ENCODE measurements around the gene UMAD1.
A peak's percentile ranks its signal among the peaks of the same experiment; 100 is the strongest.
"Not testable (repeated sequence)": the region's sequence is repeated elsewhere in the genome, so short reads cannot be mapped to it uniquely, and the experiment has no call there.

The UMAD1 gene

DNA sequence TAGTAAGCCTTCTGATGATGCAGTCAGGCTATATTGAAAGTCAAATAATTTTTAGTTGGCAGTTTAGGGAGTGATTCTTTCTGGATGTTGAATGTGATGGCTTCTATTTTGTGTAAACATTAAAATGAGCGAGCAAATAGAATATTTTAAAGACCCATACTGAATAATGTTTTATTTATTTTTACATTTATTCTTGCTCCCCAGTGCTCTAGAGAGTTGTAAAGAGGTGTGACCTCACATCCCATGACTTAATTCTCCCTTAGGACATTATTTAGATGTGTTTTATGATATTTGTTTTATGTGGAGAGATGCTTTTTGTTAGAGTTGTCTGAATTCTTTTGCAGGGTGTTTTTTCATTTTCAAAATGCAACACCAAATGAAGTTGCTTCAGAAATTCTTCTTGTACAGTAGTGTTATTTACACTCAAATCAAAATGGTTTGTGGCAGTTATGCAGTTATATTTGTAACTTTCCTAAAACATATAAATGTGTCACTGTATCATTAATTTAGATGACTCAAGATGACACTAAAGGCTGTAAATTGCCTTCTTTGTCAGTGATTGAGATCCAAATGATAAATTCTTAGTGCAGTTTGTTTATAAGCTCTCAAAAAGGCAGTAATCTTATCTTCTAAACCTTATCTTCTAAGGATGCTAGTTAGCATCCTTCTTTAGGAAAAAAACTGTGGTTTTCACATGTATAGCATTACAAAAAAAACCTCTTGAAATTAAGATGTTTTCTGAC lies 12.4 kb downstream of the UMAD1 start:
- no peak for DNase-seq

DNA sequence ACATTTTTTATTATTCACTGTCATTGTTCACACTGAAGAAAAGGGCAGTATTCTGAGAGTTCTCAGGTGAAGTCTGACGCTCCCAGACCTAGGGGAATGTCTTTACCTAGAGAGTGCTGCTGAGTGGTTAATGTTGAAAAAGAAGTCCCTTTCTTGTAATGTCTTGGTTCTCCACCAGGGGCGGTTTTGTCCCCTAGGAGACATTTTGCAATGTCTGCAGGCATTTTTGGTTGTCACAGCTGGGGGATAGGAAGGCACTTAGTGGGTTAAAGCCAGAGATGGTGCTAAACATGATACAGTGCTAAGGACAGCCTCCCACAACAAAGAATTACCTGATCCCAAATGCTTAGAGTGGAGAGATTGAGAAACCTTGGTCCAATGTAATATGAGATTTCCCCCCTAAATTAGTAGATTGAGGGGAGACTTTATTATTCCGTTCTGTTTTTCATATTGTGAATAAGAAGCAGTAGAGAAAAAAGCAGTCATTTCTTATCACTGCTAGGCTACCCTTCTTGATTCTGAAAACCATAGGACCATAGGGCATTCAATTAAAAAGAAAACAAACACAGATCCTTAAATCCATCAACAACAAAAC lies 13.1 kb downstream of the UMAD1 start:
- DNase-seq = peak in 3 of 4 experiments; percentile 21 to 31 (median 31)

DNA sequence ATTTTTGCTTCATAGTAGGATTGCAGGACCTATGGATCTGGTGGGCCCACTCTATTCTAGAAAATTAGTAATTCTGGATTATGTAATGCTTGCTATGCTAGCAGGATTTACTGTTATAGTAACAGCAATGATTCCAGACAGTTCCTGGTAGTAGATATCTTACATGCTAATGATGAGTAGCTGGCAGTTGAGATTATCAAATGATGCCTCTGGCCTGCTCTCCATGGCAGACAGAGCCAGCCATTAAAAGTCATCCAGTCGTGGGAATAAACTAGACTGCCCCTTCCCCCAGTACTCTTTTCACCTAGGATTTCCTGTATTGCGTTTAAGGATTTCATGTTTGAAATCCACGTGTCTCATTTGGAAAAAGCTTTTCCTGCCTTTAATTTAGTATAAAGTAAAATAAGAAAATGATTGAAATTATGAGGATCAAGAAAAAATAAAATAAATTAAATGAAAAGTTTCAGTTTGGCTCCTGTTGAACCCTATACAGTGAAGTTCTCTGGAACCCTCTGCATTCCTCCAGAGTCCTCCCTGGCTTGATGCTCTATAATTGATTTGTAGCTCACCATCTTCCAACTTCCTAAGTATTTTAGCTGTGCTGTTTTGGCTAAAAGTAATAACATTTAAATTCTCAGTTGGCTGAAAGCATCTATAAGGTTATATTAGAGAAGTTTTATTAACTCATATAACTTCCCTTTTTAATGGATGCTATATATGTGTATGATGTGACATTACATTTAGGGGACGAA lies 14.6 kb downstream of the UMAD1 start:
- no peak for DNase-seq

GRCh38 chr7:7656459-7656858 lies 15.9 kb downstream of the UMAD1 start:
- not testable (repeated sequence) for DNase-seq

DNA sequence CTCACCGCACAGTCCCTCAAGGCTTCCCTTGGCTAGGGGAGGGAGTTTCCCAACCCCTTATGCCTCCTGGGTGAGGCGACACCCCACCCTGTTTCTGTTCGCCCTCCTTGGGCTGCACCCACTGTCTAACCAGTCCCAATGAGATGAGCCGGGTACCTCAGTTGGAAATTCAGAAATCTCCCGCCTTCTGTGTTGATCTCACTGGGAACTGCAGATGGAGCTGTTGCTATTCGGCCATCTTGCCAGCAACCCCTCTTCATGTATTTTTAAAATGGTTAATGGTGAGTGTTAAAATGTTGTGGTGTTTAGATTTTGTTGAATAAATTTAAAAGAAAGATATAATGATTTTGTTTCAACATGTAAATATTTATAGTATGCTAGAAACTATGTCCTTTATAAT lies 22.0 kb downstream of the UMAD1 start:
- peak in 1 of 4 experiments; percentile 17 for DNase-seq

GRCh38 chr7:7664291-7664690 lies 23.7 kb downstream of the UMAD1 start:
- DNase-seq = no peak

DNA sequence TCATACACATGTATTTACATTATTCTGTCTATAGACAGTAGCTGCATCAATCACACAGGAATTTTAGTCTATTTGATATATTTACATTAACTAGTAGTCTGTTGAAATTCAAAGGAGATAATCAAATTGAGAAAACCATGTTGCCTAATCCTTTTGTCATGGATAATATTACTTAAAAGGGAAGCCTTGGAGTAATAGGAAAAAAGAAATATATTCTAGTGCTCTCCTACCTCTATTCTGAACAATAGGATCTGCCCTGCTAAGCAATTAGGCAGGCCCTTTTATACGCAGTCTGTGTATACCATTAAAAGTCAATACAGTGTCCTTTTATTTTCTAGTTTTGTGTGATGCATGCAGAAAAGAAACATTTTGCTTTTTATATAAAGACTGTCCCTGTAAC lies 24.5 kb downstream of the UMAD1 start:
- DNase-seq = no peak

DNA sequence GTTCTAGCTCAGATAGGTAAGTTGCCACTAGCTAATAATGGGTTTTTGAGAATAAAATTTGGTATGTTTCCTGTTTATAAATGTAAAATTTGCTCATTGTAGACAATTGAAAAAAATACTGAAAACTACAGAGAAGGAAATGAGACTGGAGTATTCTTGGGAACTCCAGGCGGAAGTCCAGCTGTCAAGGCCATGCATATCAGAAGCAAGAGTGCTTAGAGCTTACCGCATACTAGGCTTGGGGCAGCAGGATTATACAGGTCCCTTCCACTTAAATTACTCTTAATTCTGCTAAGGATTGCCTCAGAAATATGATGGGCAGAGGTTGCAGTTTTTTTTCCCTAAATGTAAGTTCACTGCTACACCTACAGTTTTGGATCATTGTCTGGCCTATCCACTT lies 26.6 kb downstream of the UMAD1 start:
- DNase-seq = no peak

GRCh38 chr7:7668706-7669105 lies 28.2 kb downstream of the UMAD1 start:
- peak; percentile 50 to 77 (median 74) for DNase-seq

DNA sequence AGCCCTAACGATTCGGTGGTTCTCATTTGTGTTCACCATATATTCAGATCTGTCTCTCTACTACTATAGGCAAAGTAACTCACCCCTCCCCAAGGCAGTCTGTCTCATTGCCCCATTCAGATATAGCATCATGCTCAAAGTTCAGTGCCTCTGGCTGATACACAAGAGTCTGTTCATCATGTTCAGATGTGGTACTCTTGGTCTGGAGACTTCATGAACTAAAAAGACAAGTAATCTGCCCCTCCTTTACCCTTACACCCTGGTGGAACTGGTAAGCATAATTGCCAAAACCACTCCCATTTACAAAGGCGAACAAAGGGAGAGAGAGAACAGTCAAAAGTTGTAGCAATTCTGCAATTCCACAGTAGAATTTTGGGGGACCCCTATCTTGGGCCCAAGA lies 29.9 kb downstream of the UMAD1 start:
- DNase-seq = no peak

GRCh38 chr7:7671361-7671760 lies 30.8 kb downstream of the UMAD1 start:
- DNase-seq = peak in 2 of 4 experiments; percentile 27 to 29

DNA sequence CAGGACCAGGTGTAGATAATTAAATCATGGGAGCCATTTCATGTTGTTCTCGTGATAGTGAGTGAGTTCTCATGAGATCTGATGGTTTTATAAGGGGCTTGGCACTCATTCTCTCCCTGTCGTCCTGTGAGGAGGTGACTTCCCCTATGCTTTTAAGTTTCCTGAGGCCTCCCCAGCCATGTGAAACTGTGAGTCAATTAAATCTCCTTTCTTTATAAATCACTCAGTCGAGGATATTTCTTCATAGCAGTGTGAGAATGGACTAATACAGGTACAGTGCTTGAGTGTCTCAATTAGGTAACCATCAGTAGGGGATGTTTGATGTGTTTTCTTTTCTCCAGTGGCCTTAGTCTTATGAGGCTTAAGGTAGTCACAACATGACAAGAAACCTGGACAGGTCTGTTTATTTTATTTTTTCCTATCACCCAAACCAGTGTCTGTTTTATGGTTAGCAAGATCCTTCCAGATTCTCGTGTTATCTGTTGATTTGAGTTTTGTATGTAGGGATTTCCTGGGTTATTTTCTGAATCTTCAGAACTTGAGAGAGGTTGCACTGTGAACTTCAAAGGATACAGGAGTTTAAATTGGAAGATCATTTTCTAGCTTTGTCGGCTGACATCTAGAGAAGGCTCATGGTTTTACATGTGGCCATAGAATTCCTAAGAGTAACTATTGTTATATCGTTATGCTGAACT lies 32.1 kb downstream of the UMAD1 start:
- no peak for DNase-seq

GRCh38 chr7:7673240-7673550 lies 32.6 kb downstream of the UMAD1 start:
- DNase-seq = no peak

GRCh38 chr7:7675686-7676085 lies 35.1 kb downstream of the UMAD1 start:
- no peak for DNase-seq

DNA sequence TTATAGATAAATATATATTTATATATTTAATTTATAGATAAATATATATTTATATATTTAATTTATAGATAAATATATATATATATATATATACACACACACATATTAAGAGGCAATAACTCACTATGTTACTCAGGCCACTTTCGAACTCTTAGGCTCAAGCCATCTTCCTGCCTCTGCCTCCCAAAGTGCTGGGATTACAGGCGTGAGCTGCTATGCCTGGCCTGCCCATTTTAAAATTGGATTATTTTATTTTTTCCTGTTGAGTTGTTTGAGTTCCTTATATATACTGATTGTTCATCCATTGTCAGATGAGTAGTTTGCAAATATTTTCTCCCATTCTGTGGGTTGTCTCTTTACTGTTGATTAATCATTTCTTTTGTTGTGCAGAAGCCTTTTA lies 39.1 kb downstream of the UMAD1 start:
- not testable (repeated sequence) for DNase-seq

DNA sequence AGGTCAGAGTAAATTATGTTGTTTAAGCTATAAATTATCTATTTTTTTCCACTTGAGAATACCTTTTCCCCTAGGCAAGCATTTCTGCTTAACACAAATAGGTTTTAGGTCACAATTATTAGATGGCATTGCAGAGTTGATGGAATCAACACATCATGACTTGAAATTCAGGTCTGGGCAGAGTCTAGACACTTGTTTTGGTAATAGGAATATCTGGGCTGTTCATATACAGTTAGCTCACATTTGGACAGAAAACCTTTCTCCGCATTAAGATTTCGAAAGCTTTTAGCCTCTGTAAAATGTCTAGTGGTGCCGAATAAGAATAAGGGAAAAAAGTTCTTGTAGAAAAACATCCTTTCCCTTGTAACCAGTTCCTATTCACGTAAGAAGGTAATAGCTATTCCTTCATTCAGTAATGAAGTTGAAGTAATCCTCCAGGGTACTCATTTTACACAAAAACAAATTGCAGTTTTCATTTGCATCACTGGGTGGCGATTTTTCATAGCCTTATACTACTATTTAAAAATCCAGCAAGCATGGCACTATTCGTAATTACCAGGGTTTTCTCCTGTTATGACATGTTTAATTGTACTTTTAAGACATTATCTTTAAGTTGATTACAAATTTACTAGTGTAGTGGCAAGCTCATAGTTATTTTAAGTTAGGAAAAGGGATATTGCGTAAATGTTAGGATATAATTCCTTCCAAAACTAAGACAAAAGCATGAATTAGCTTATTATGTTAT lies 40.8 kb downstream of the UMAD1 start:
- DNase-seq = peak; percentile 45 to 72 (median 66)

GRCh38 chr7:7681936-7682329 lies 41.4 kb downstream of the UMAD1 start:
- no peak for DNase-seq

GRCh38 chr7:7682861-7683260 lies 42.3 kb downstream of the UMAD1 start:
- no peak for DNase-seq

- no peak for DNase-seq
Observed at GRCh38 chr7:7686811-7687508, 46.4 kb downstream of the UMAD1 start.

DNA sequence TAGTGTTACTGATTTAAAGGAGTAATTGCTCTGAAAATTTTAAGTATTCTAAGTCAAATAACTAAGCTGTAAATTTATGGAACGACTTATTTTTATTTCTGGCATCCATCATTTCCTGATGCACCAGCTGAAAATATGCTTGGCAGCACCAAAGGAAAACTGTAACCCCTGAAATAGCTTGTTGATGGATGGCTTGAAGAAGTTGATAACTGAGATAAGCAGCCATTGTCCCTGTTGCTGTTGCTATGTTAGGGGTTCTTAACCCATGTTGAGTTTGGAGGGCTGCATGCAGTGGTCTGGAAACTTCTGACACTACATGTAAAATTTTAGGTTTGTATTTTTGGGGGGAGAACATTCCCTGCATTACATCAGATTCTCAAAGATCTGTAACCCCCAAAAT lies 47.2 kb downstream of the UMAD1 start:
- DNase-seq = no peak

DNA sequence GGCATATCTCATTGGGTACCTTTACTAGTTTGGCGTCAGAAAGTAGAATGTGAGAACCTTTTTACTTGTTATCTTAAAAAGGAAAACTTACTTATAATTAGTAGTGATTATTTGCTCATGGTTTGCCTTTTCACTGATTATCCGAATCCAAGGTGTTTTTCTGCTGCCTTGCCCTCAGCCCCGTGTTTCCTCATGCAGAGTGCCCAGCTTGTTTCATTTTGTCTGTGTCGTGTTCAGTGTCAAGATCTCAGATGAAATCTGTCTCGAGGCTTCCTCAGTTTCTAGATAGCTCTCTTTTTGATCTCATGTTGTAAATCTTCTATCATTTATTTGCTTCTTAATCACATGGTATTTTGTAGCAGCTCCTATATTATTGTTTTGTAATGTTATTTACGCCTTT lies 47.8 kb downstream of the UMAD1 start:
- DNase-seq = no peak

DNA sequence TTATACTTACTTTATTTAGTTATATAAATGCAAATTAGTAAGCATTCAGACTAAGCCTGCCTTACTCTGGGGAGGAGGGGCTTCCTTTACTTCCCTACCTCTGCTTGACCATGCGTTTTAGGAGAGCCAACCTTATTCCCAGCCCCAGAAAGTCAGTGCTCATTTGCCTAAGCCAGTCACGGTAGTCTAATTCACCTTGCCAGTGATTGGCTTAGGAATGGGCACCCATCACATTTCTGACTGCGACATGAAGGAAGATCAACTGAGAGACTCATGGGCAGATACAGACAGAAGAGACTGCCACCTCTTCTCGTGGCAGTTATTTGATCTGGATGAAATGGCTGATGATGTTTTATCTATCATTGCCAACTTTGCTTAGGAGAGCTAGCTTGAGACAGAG lies 48.4 kb downstream of the UMAD1 start:
- DNase-seq = no peak

Measured in suppressor macrophage (primary cell).